ENCODE results near the gene FAM107A. TPM values are rescaled to one million over a fixed set of nuclear protein-coding genes. Genes with fewer than 3 reads are reported as not detected.

The FAM107A gene, protein sequence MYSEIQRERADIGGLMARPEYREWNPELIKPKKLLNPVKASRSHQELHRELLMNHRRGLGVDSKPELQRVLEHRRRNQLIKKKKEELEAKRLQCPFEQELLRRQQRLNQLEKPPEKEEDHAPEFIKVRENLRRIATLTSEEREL
- 100 to 1,000 TPM in 1 of 4 donors, 10 to 100 TPM in 3; 62.3 to 137 (median 83.3) TPM for total RNA-seq

DNA sequence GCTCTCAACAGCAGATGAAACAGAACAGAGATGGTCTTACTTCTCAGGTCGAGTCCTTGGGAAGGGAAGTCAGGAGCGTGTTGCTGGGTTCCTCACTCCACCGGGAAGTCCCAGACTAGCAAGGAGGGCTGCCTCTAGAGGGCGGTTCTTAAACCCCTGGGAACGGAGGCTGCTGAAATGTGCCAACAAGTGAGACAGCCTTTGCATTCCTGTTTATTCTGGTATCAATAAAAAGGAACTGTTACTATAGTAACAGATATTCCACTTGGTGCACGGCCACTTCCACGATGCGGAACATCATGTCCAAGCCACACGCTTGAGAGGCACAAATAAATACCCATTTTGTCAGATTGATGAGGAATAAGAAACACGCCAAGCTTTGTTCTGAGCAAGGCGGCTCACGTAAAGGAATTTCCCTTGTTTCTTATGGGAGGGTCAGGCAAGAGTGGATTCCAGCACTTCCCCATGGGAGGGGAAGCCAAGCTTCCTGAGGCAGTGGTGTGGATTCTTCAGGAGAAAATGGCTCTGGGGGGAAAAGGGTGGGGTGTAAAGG lies at the start of gene FAM107A:
FAM107A (minus strand) TSS at position 123 of the 553 bp plus-strand sequence. CDS start 7,531 bp downstream, outside the sequence.
- H3K27ac ChIP-seq = peak within 1 kb of the TSS; percentile 61 to 88 (median 86)
- peak; percentile 67 to 79 for DNase-seq

DNA sequence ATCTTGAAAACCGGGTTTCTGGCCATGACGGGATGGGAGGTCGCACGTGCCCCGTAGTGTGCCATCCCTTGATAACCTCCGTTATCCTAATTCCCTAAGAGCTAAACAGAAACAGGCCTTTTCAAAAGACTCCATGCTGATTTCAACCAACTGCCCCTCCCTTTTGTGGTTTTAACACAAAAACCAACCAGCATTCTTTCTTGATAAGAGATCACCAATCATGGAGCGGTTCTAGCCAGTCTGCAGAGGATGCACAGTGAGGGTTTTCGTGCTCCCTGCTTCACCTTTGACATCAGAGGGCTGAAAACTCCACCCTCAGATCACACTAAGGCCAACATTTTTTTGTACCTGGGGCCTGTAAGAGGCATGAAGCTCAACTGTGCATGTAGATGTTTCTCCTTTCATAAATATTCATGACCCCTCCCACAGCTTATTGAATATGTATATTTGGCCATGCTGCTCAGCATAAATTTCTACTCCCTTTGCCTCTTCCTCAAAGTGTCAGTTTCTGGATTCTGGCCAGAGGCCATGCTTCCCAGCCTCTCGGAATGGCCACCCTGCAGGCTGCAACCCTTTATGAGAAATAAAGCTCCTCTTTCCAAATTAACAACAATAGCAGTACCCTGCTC lies 48.1 kb upstream of the FAM107A start:
- Histone ChIP-seq H3K27ac (no peak overlapping the region), H3K4me3 (replicated peaks in 1 of 3) (no peak overlapping the region), H3K4me1 (peaks cover 32 to 34% of the 10 kb centered on the region in 2 donors), H3K27me3 (no peaks in the 10 kb centered on the region), H3K36me3 (no peaks in the 10 kb centered on the region), H3K9me3 (no peaks in the 10 kb centered on the region)
- TF ChIP-seq, protein P1, sequence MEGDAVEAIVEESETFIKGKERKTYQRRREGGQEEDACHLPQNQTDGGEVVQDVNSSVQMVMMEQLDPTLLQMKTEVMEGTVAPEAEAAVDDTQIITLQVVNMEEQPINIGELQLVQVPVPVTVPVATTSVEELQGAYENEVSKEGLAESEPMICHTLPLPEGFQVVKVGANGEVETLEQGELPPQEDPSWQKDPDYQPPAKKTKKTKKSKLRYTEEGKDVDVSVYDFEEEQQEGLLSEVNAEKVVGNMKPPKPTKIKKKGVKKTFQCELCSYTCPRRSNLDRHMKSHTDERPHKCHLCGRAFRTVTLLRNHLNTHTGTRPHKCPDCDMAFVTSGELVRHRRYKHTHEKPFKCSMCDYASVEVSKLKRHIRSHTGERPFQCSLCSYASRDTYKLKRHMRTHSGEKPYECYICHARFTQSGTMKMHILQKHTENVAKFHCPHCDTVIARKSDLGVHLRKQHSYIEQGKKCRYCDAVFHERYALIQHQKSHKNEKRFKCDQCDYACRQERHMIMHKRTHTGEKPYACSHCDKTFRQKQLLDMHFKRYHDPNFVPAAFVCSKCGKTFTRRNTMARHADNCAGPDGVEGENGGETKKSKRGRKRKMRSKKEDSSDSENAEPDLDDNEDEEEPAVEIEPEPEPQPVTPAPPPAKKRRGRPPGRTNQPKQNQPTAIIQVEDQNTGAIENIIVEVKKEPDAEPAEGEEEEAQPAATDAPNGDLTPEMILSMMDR (IDR thresholded peaks at IDR 0.05) = no peak
- TF ChIP-seq POLR2A (IDR thresholded peaks at IDR 0.05) = no peak
- no peak for DNase-seq
- WGBS, 2 donors = 91 to 96% methylated on average over 9 of the region's 9 CpGs
- intact Hi-C loops (cut with DNase I) = no loop called here

More for the DNA sequence above, at the start of gene FAM107A:
- no peaks in the 10 kb centered on the region for H3K9me3 ChIP-seq
- H3K27me3 ChIP-seq = no peaks in the 10 kb centered on the region
- peak in 1 of 2 donors; percentile 51 for TF ChIP-seq POLR2A (IDR thresholded peaks at IDR 0.05)
- TF ChIP-seq, protein P1 (IDR thresholded peaks at IDR 0.05) = peak in 2 of 6 experiments; percentile 28 to 35
- intact Hi-C loops (cut with DNase I) = no loop called here
- H3K36me3 ChIP-seq = no peaks in the 10 kb centered on the region
- WGBS, 2 donors = 12 to 22% methylated on average over 11 to 12 of the region's 12 CpGs
- peak within 1 kb of the TSS in 1 of 3 donors; percentile 17 for H3K4me3 ChIP-seq (replicated peaks in 1 of 3)
- peaks cover 64 to 77% of the 10 kb centered on the region in 2 donors for H3K4me1 ChIP-seq

- intact Hi-C loops (cut with DNase I) = no loop called here
- Histone ChIP-seq H3K27me3 (no peaks in the 10 kb centered on the region), H3K4me1 (peaks cover 26 to 28% of the 10 kb centered on the region in 2 donors), H3K36me3 (no peaks in the 10 kb centered on the region), H3K27ac (no peak overlapping the region), H3K4me3 (replicated peaks in 1 of 3) (no peak overlapping the region), H3K9me3 (no peaks in the 10 kb centered on the region)
- 69 to 84% methylated on average over 3 of the region's 3 CpGs for WGBS, 2 donors
- TF ChIP-seq POLR2A (IDR thresholded peaks at IDR 0.05) = no peak
- TF ChIP-seq, protein P1 (IDR thresholded peaks at IDR 0.05) = no peak
- DNase-seq = no peak
Measured at GRCh38 chr3:58624550-58624949, 47.4 kb upstream of the FAM107A start.

- TF ChIP-seq POLR2A (IDR thresholded peaks at IDR 0.05) = no peak
- TF ChIP-seq, protein P1 (IDR thresholded peaks at IDR 0.05) = no peak
- Histone ChIP-seq H3K36me3 (no peaks in the 10 kb centered on the region), H3K4me1 (peaks cover 22% of the 10 kb centered on the region in 2 donors), H3K27ac (no peak overlapping the region), H3K9me3 (no peaks in the 10 kb centered on the region), H3K4me3 (replicated peaks in 1 of 3) (no peak overlapping the region), H3K27me3 (no peaks in the 10 kb centered on the region)
- intact Hi-C loops (cut with DNase I) = no loop called here
- no peak for DNase-seq
- 71 to 82% methylated on average over 2 to 4 of the region's 5 CpGs for WGBS, 2 donors
Measured at GRCh38 chr3:58623961-58624360, 46.8 kb upstream of the FAM107A start.

GRCh38 chr3:58623478-58623877 lies 46.3 kb upstream of the FAM107A start:
- H3K4me1 ChIP-seq = peaks cover 17 to 18% of the 10 kb centered on the region in 2 donors
- no peak overlapping the region for H3K27ac ChIP-seq
- 74 to 96% methylated on average over 7 to 8 of the region's 8 CpGs for WGBS, 2 donors
- no peak overlapping the region for H3K4me3 ChIP-seq (replicated peaks in 1 of 3)
- no peaks in the 10 kb centered on the region for H3K9me3 ChIP-seq
- intact Hi-C loops (cut with DNase I) = no loop called here
- no peaks in the 10 kb centered on the region for H3K27me3 ChIP-seq
- no peak for TF ChIP-seq POLR2A (IDR thresholded peaks at IDR 0.05)
- TF ChIP-seq, protein P1 (IDR thresholded peaks at IDR 0.05) = no peak
- no peaks in the 10 kb centered on the region for H3K36me3 ChIP-seq
- no peak for DNase-seq

Data from thyroid gland (tissue), 4 donors.